ENCODE data around the gene CHGA. TPM values are rescaled to one million over a fixed set of nuclear protein-coding genes. Genes with fewer than 3 reads are reported as not detected.

Gene CHGA
- total RNA-seq, 1 experiment from 2014 or later: 0.17 TPM

- DNase-seq: no peak
- no TSS peak for BruUV-seq (replicated peaks)
- TF ChIP-seq, protein P1, sequence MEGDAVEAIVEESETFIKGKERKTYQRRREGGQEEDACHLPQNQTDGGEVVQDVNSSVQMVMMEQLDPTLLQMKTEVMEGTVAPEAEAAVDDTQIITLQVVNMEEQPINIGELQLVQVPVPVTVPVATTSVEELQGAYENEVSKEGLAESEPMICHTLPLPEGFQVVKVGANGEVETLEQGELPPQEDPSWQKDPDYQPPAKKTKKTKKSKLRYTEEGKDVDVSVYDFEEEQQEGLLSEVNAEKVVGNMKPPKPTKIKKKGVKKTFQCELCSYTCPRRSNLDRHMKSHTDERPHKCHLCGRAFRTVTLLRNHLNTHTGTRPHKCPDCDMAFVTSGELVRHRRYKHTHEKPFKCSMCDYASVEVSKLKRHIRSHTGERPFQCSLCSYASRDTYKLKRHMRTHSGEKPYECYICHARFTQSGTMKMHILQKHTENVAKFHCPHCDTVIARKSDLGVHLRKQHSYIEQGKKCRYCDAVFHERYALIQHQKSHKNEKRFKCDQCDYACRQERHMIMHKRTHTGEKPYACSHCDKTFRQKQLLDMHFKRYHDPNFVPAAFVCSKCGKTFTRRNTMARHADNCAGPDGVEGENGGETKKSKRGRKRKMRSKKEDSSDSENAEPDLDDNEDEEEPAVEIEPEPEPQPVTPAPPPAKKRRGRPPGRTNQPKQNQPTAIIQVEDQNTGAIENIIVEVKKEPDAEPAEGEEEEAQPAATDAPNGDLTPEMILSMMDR (IDR thresholded peaks at IDR 0.05; ENCODE audit: unreplicated experiment): no peak
- Mint-ChIP-seq H3K36me3 (ENCODE audit: insufficient read depth, unreplicated experiment) (no peaks in the 10 kb centered on the region), H3K4me1 (ENCODE audit: low read depth, unreplicated experiment) (peaks cover 20% of the 10 kb centered on the region), H3K27ac (ENCODE audit: unreplicated experiment) (no peak overlapping the region), H3K4me3 (ENCODE audit: low read depth, unreplicated experiment) (no peak overlapping the region), H3K27me3 (ENCODE audit: unreplicated experiment) (no peaks in the 10 kb centered on the region), H3K9me3 (ENCODE audit: low read depth, unreplicated experiment) (no peaks in the 10 kb centered on the region)
- intact Hi-C loops (cut with micrococcal nuclease; ENCODE audit: unreplicated experiment): loop anchor here (5.0 kb wide), 1 partner anchor 173 kb away; no protein-coding TSS in a partner anchor
- CTCF ChIA-PET: interaction anchor here (1.4 kb wide), 1 partner anchor 149 kb away, joined by 4 read pairs; no protein-coding TSS in a partner anchor
Measured at GRCh38 chr14:92964124-92965109, 41.5 kb downstream of the CHGA start.

GRCh38 chr14:92965281-92965680 lies 42.3 kb downstream of the CHGA start:
- Mint-ChIP-seq H3K27me3 (ENCODE audit: unreplicated experiment) (no peaks in the 10 kb centered on the region), H3K4me3 (ENCODE audit: low read depth, unreplicated experiment) (no peak overlapping the region), H3K9me3 (ENCODE audit: low read depth, unreplicated experiment) (no peaks in the 10 kb centered on the region), H3K4me1 (ENCODE audit: low read depth, unreplicated experiment) (peaks cover 20% of the 10 kb centered on the region), H3K27ac (ENCODE audit: unreplicated experiment) (no peak overlapping the region), H3K36me3 (ENCODE audit: insufficient read depth, unreplicated experiment) (no peaks in the 10 kb centered on the region)
- TF ChIP-seq, protein P1 (IDR thresholded peaks at IDR 0.05; ENCODE audit: unreplicated experiment): no peak
- intact Hi-C loops (cut with micrococcal nuclease; ENCODE audit: unreplicated experiment): loop anchor here (5.0 kb wide), 1 partner anchor 172 kb away; no protein-coding TSS in a partner anchor
- DNase-seq: no peak
- no TSS peak for BruUV-seq (replicated peaks)
- CTCF ChIA-PET: no interaction called here

DNA sequence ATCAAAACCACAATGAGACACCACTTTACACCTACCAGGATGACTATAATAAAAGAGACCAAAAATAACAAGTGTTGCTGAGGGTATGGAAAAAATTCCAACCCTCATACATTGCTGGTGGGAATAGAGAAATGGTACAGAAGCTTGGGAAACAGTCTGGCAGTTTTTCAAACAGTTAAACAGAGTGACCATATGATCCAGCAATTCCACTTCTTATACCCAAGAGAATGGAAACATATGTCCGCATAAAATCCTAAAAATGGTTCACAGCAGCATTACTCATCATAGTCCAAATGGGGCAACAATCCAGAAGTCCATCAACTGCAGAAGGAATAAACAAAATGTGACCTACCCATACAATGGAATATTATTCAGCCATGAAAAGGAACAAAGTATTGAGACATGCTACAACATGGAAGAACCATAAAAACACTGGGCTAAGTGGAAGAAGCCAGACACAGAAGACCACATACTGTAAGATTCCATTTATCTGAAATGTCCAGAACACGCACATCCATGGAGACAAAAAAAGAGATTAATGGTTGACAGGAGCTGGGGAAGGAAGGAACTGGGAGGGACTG lies 44.5 kb downstream of the CHGA start:
- TF ChIP-seq, protein P1 (IDR thresholded peaks at IDR 0.05; ENCODE audit: unreplicated experiment): no peak
- intact Hi-C loops (cut with micrococcal nuclease; ENCODE audit: unreplicated experiment): loop anchor here (5.0 kb wide), 1 partner anchor 170 kb away; no protein-coding TSS in a partner anchor
- no peak for DNase-seq
- Mint-ChIP-seq H3K27me3 (ENCODE audit: unreplicated experiment) (no peaks in the 10 kb centered on the region), H3K27ac (ENCODE audit: unreplicated experiment) (no peak overlapping the region), H3K36me3 (ENCODE audit: insufficient read depth, unreplicated experiment) (no peaks in the 10 kb centered on the region), H3K9me3 (ENCODE audit: low read depth, unreplicated experiment) (no peaks in the 10 kb centered on the region), H3K4me3 (ENCODE audit: low read depth, unreplicated experiment) (no peak overlapping the region), H3K4me1 (ENCODE audit: low read depth, unreplicated experiment) (peaks cover 20% of the 10 kb centered on the region)
- no TSS peak for BruUV-seq (replicated peaks)
- CTCF ChIA-PET: no interaction called here

- no peak overlapping the region for H3K27ac Mint-ChIP-seq (ENCODE audit: unreplicated experiment)
- CTCF ChIA-PET: interaction anchor here (0.5 to 1.1 kb wide), 3 partner anchors 55 to 164 kb away, joined by 3 read pairs; no protein-coding TSS in a partner anchor
- H3K27me3 Mint-ChIP-seq (ENCODE audit: unreplicated experiment): no peaks in the 10 kb centered on the region
- BruUV-seq (replicated peaks): no TSS peak
- intact Hi-C loops (cut with micrococcal nuclease; ENCODE audit: unreplicated experiment): loop anchor here (5.0 kb wide), 1 partner anchor 169 kb away; no protein-coding TSS in a partner anchor
- no peak overlapping the region for H3K4me3 Mint-ChIP-seq (ENCODE audit: low read depth, unreplicated experiment)
- DNase-seq: no peak
- TF ChIP-seq, protein P1 (IDR thresholded peaks at IDR 0.05; ENCODE audit: unreplicated experiment): no peak
- peaks cover 18% of the 10 kb centered on the region for H3K4me1 Mint-ChIP-seq (ENCODE audit: low read depth, unreplicated experiment)
- no peaks in the 10 kb centered on the region for H3K36me3 Mint-ChIP-seq (ENCODE audit: insufficient read depth, unreplicated experiment)
- no peaks in the 10 kb centered on the region for H3K9me3 Mint-ChIP-seq (ENCODE audit: low read depth, unreplicated experiment)
Measured at GRCh38 chr14:92968291-92969020, 45.5 kb downstream of the CHGA start.
